ENCODE data around the gene FOXF1. TPM values are rescaled to one million over a fixed set of nuclear protein-coding genes. Genes with fewer than 3 reads are reported as not detected.

The FOXF1 gene
- total and polyA plus RNA-seq, 2 donors: 0.05 to 0.55 TPM

GRCh38 chr16:86500708-86501510 is 9.4 kb upstream of the FOXF1 start:
- Histone ChIP-seq H3K4me1 (ENCODE audit: control insufficient read depth in 2 of 2, insufficient read depth in 2 of 2, low read length in 2 of 2) (no peaks in the 10 kb centered on the region), H3K36me3 (ENCODE audit: control insufficient read depth in 2 of 2, insufficient read depth in 2 of 2, low read length in 1 of 2) (no peaks in the 10 kb centered on the region), H3K27ac (ENCODE audit: low read depth in 1 of 2, low read length in 1 of 2) (no peak overlapping the region), H3K27me3 (ENCODE audit: control insufficient read depth in 2 of 2, insufficient read depth in 1 of 2, low read length in 1 of 2) (peaks cover 97 to 100% of the 10 kb centered on the region in 2 donors), H3K4me3 (ENCODE audit: low read length in 2 of 2) (no peak overlapping the region), H3K9me3 (ENCODE audit: control insufficient read depth in 2 of 2, insufficient read depth in 1 of 2, low read length in 1 of 2) (no peaks in the 10 kb centered on the region)
- WGBS: 12% methylated on average over 13 of the region's 13 CpGs
- no peak for DNase-seq (ENCODE audit: low read depth in 6 of 9, low spot score in 9 of 9)

- Histone ChIP-seq H3K9me3 (ENCODE audit: control insufficient read depth in 2 of 2, insufficient read depth in 1 of 2, low read length in 1 of 2) (no peaks in the 10 kb centered on the region), H3K4me1 (ENCODE audit: control insufficient read depth in 2 of 2, insufficient read depth in 2 of 2, low read length in 2 of 2) (no peaks in the 10 kb centered on the region), H3K27ac (ENCODE audit: low read depth in 1 of 2, low read length in 1 of 2) (no peak overlapping the region), H3K27me3 (ENCODE audit: control insufficient read depth in 2 of 2, insufficient read depth in 1 of 2, low read length in 1 of 2) (peaks cover 96 to 100% of the 10 kb centered on the region in 2 donors), H3K36me3 (ENCODE audit: control insufficient read depth in 2 of 2, insufficient read depth in 2 of 2, low read length in 1 of 2) (no peaks in the 10 kb centered on the region), H3K4me3 (ENCODE audit: low read length in 2 of 2) (no peak overlapping the region)
- no peak for DNase-seq (ENCODE audit: low read depth in 6 of 9, low spot score in 9 of 9)
- WGBS: 17% methylated on average over 19 of the region's 19 CpGs
Measured at GRCh38 chr16:86501989-86502855, 8.1 kb upstream of the FOXF1 start.

DNA sequence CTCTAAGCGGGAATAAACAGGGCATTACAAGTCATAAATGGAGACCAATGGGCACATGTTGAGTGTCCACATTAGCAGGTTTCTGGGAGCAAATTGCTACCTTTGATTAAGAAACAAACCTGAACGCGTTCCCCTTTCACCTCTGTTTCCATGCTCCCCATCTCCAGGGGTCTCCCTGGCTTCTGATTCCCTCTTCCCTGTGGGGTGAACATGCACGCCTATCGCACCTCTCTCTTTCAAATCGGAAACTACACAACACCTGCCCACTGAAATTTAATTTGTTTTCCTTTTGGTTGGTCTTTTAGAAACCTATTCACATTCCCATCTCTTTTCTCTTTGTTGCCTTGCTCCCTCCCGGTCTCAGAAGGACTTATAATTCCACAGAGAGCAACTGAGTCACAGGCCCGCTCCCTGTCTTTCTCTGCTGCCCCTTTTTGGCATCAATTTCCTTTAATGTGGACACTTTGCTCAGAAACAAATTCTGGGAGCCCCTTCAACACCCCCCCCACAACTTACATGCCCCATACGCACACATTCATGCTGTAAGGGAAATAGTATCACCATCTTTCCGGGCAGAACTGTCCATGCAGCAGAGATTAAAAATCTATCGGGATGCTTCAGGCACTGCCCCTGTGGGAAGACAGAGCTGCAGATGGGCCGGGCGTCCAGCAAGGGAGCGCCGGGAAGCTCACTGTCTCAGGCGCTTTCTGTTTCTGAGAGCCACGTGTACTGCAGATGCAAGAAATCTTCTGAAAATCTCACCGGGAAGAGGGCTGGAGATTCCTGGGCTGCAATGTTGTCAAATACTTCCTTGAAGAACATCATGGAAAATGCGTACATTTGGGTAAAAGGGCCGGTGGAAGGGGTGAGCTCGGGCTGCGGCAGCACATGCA is 7.2 kb upstream of the FOXF1 start:
- H3K27me3 ChIP-seq (ENCODE audit: control insufficient read depth in 2 of 2, insufficient read depth in 1 of 2, low read length in 1 of 2): peaks cover 96 to 100% of the 10 kb centered on the region in 2 donors
- no peaks in the 10 kb centered on the region for H3K36me3 ChIP-seq (ENCODE audit: control insufficient read depth in 2 of 2, insufficient read depth in 2 of 2, low read length in 1 of 2)
- WGBS: 16% methylated on average over 22 of the region's 22 CpGs
- H3K27ac ChIP-seq (ENCODE audit: low read depth in 1 of 2, low read length in 1 of 2): no peak overlapping the region
- H3K9me3 ChIP-seq (ENCODE audit: control insufficient read depth in 2 of 2, insufficient read depth in 1 of 2, low read length in 1 of 2): no peaks in the 10 kb centered on the region
- no peak overlapping the region for H3K4me3 ChIP-seq (ENCODE audit: low read length in 2 of 2)
- H3K4me1 ChIP-seq (ENCODE audit: control insufficient read depth in 2 of 2, insufficient read depth in 2 of 2, low read length in 2 of 2): no peaks in the 10 kb centered on the region
- DNase-seq (ENCODE audit: low read depth in 6 of 9, low spot score in 9 of 9): no peak

GRCh38 chr16:86503830-86504229 is 6.5 kb upstream of the FOXF1 start:
- no peak overlapping the region for H3K4me3 ChIP-seq (ENCODE audit: low read length in 2 of 2)
- H3K36me3 ChIP-seq (ENCODE audit: control insufficient read depth in 2 of 2, insufficient read depth in 2 of 2, low read length in 1 of 2): no peaks in the 10 kb centered on the region
- H3K27ac ChIP-seq (ENCODE audit: low read depth in 1 of 2, low read length in 1 of 2): no peak overlapping the region
- WGBS: 17% methylated on average over 6 of the region's 6 CpGs
- no peak for DNase-seq (ENCODE audit: low read depth in 6 of 9, low spot score in 9 of 9)
- no peaks in the 10 kb centered on the region for H3K9me3 ChIP-seq (ENCODE audit: control insufficient read depth in 2 of 2, insufficient read depth in 1 of 2, low read length in 1 of 2)
- H3K27me3 ChIP-seq (ENCODE audit: control insufficient read depth in 2 of 2, insufficient read depth in 1 of 2, low read length in 1 of 2): peaks cover 96 to 100% of the 10 kb centered on the region in 2 donors
- peaks cover 0 to under 1% of the 10 kb centered on the region in 2 donors for H3K4me1 ChIP-seq (ENCODE audit: control insufficient read depth in 2 of 2, insufficient read depth in 2 of 2, low read length in 2 of 2)

DNA sequence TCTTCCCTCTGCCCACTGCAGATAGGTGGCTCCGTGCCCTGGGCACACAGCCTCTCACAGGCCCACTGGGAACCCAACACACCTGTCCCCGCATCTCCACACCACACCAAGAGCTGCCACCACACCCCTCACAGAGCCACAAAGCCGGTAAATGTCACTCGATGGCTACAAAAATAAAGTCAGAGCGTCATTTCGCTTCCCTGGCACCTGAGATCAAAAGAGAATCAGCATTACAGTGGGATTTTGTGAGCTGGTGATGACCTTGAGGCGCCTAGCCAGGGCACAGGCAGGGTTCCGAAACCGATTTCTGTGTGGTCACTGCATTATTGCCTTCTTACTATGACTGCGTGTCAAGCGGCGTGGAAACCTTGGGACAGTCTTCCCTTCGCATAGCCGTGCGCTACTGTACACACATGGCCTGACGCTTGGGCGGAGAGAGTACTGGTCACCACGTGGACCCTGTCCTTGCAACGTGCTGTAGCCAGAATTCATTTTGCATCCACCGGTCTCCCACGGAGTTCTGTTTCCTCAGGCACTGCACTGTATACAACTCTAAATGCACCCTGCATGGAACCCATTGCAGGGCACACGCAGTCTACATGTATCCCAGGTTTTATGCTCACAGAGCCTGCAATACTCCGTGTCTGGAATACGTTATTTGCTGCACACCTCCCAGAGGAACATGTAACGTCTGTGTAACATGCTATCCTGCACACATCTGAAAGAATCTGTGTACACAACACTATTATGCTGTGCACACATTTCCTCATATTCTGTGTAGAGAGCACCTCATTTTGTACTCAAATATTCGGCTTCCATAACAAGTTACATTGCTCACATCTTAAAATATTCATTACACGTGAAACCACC is 5.8 kb upstream of the FOXF1 start:
- DNase-seq (ENCODE audit: low read depth in 6 of 9, low spot score in 9 of 9): no peak
- WGBS: 17% methylated on average over 27 of the region's 27 CpGs
- H3K4me1 ChIP-seq (ENCODE audit: control insufficient read depth in 2 of 2, insufficient read depth in 2 of 2, low read length in 2 of 2): peaks cover 0 to 3% of the 10 kb centered on the region in 2 donors

GRCh38 chr16:86505185-86505898 is 5.0 kb upstream of the FOXF1 start:
- Histone ChIP-seq H3K4me3 (ENCODE audit: low read length in 2 of 2) (no peak overlapping the region), H3K27me3 (ENCODE audit: control insufficient read depth in 2 of 2, insufficient read depth in 1 of 2, low read length in 1 of 2) (peaks cover 99 to 100% of the 10 kb centered on the region in 2 donors), H3K4me1 (ENCODE audit: control insufficient read depth in 2 of 2, insufficient read depth in 2 of 2, low read length in 2 of 2) (peaks cover 0 to 3% of the 10 kb centered on the region in 2 donors), H3K9me3 (ENCODE audit: control insufficient read depth in 2 of 2, insufficient read depth in 1 of 2, low read length in 1 of 2) (no peaks in the 10 kb centered on the region), H3K27ac (ENCODE audit: low read depth in 1 of 2, low read length in 1 of 2) (no peak overlapping the region), H3K36me3 (ENCODE audit: control insufficient read depth in 2 of 2, insufficient read depth in 2 of 2, low read length in 1 of 2) (no peaks in the 10 kb centered on the region)
- WGBS: 3% methylated on average over 67 of the region's 67 CpGs
- DNase-seq (ENCODE audit: low read depth in 6 of 9, low spot score in 9 of 9): no peak

More for the DNA sequence above, 5.8 kb upstream of the FOXF1 start:
- Histone ChIP-seq H3K9me3 (ENCODE audit: control insufficient read depth in 2 of 2, insufficient read depth in 1 of 2, low read length in 1 of 2) (no peaks in the 10 kb centered on the region), H3K27me3 (ENCODE audit: control insufficient read depth in 2 of 2, insufficient read depth in 1 of 2, low read length in 1 of 2) (peaks cover 96 to 100% of the 10 kb centered on the region in 2 donors), H3K36me3 (ENCODE audit: control insufficient read depth in 2 of 2, insufficient read depth in 2 of 2, low read length in 1 of 2) (no peaks in the 10 kb centered on the region), H3K4me3 (ENCODE audit: low read length in 2 of 2) (no peak overlapping the region), H3K27ac (ENCODE audit: low read depth in 1 of 2, low read length in 1 of 2) (no peak overlapping the region)

DNA sequence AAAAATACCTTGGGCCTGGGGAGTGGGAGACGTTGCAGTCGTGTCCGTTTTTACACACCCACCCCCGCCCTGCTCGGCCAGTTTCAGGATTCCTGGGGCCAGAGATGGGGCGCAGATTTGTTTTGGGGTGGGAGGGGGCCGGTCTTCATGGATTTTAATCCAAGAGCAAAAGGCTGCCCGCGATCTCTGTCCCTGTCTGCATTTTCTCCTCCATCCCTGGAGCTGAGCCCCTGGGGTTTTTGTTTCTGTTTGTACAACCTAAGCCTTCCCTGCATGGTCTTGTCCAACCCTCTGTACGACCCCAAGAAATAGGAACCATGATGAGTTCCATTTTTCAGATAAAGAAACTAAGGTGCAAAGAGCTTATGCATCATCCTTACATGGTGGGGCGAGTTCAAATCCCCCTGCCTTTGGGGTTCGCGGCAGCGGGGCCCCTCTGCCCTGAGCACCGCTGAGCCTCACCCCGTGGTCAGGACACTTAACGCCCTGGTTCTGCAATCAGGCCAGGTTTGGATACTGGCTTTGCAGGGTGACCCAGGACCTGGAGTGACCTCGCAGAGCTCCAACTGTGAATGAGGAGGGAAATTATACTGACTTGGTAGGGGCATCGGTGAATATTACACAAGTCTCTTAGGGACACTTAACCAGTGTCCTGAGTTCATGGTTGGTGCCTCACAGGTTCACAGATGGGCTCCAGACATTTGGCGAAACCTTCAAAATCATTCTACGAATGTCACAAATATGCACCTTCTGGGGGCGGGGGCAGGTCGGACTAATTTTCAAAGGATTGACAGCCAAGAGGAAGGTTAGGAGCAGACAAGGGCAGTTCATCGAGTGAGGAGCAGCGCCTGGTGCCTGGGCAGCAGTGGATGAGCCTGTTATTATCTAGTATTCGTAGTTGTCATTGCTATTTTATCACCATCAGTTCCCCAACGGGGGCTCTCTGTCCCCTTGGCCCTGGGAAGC is 4.1 kb upstream of the FOXF1 start:
- Histone ChIP-seq H3K4me3 (ENCODE audit: low read length in 2 of 2) (no peak overlapping the region), H3K27ac (ENCODE audit: low read depth in 1 of 2, low read length in 1 of 2) (no peak overlapping the region), H3K36me3 (ENCODE audit: control insufficient read depth in 2 of 2, insufficient read depth in 2 of 2, low read length in 1 of 2) (no peaks in the 10 kb centered on the region), H3K4me1 (ENCODE audit: control insufficient read depth in 2 of 2, insufficient read depth in 2 of 2, low read length in 2 of 2) (peaks cover 0 to 3% of the 10 kb centered on the region in 2 donors), H3K27me3 (ENCODE audit: control insufficient read depth in 2 of 2, insufficient read depth in 1 of 2, low read length in 1 of 2) (peaks cover 99 to 100% of the 10 kb centered on the region in 2 donors), H3K9me3 (ENCODE audit: control insufficient read depth in 2 of 2, insufficient read depth in 1 of 2, low read length in 1 of 2) (peaks cover 0 to 2% of the 10 kb centered on the region in 2 donors)
- 11% methylated on average over 27 of the region's 27 CpGs for WGBS
- DNase-seq (ENCODE audit: low read depth in 6 of 9, low spot score in 9 of 9): no peak

Measured in thymus (tissue), 11 donors.